K562 (cell line): ENCODE data around the gene GNS. TPM values are rescaled to one million over a fixed set of nuclear protein-coding genes. Genes with fewer than 3 reads are reported as not detected.

Experiments
- BCOR ChIP-seq: fragments of 450-650 bp; IDR thresholded peaks from 2 replicates; pipeline ENCODE4 v1.6.1; 2016
- ERF ChIP-seq: fragments of 450-650 bp; formaldehyde crosslinking; IDR thresholded peaks from 2 replicates; pipeline ENCODE4 v1.4.0; 2020; ENCODE audit warnings: mild to moderate bottlenecking, mixed read lengths
- NFRKB ChIP-seq: fragments of 450-650 bp; IDR thresholded peaks from 2 replicates; pipeline ENCODE4 v1.6.1; 2016; ENCODE audit warnings: low read depth
- POLR2B ChIP-seq: fragments of 450-650 bp; IDR thresholded peaks from 2 replicates; pipeline ENCODE4 v1.6.1; 2018; ENCODE audit warnings: low read depth; ENCODE audit not compliant: partially characterized antibody
- ZHX1 ChIP-seq: fragments of 150-350 bp; conservative IDR thresholded peaks from 2 replicates; pipeline ENCODE4 v1.6.1; 2014; ENCODE audit warnings: low read length
- ZNF583 ChIP-seq: fragments of 250-450 bp; sonication (Bioruptor Pico); IDR thresholded peaks from 2 replicates; pipeline ENCODE4 v1.4.0; 2020
- ZSCAN32 ChIP-seq: fragments of 450-650 bp; formaldehyde crosslinking; IDR thresholded peaks from 2 replicates; pipeline ENCODE4 v1.4.0; 2020; ENCODE audit warnings: mild to moderate bottlenecking, moderate library complexity
- polyA plus RNA-seq, 8 experiments: library from polyadenylated mRNA; depleted of rRNA in 4 of 8; stranded (reverse) in 5 of 8; unstranded in 3 of 8; fragments of >200 nt; fragmentation: Nextera tagmentation in 2 of 8; fragmentation: Illumina TruSeq in 1 of 8; extraction: Ambion mirVana in 2 of 8; extraction: Trizol in 1 of 8; gene quantifications; 2 replicates each; pipeline versions ENCODE4 v1.2.1 to v1.2.3, GENCODE V29; 2011 to 2014; ENCODE audit warnings: inconsistent platforms in 1 of 8, missing spikeins in 1 of 8
- total RNA-seq, 7 experiments: library from RNA; depleted of rRNA in 6 of 7; stranded (reverse); fragments of >200 nt in 6 of 7; fragmentation: Illumina TruSeq in 2 of 7; extraction: Trizol in 2 of 7; gene quantifications; 2 replicates each; pipeline versions ENCODE4 v1.2.1 to v1.2.3, GENCODE V29; 2011 to 2021; ENCODE audit warnings: low replicate concordance in 1 of 7
- TF ChIP-seq, protein P1 (sequence below): fragments of 450-650 bp; formaldehyde crosslinking; IDR thresholded peaks from 2 replicates; pipeline ENCODE4 v1.4.0; 2022; ENCODE audit warnings: missing genetic modification characterization
- TF ChIP-seq, protein P2 (sequence below): fragments of 250-450 bp; sonication (Bioruptor Pico); IDR thresholded peaks from 2 replicates; pipeline ENCODE4 v1.8.0; 2022; ENCODE audit warnings: moderate library complexity, mild to moderate bottlenecking, inconsistent platforms

Gene GNS
- total and polyA plus RNA-seq, 9 of the 15 experiments (the other 6 are each of a cell fraction or from before 2014, with no cell fraction given): 4.6 to 30.3 (median 18.9) TPM

DNA sequence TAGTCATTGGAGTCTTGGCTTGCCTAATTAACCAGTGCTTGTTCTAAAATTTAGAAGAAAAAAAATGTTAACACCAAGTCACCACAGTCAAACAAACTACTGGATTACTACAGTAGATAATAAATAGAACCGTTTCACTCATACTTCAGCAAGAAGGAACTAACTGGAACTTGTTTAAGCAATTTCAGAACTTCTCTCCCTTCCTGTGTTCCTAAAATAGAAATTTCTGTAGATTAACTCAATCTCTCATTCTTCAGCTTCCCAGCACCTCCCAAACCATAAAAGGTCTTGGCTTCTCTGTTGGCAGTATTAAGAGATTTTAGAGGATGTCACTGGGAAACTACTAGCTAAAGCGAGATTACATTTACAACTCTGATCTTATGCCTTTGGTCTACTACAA lies 18.6 kb downstream of the GNS start (continued):
- no peak for TF ChIP-seq ERF (CRISPR knock-in tag)
- TF ChIP-seq, protein P1, sequence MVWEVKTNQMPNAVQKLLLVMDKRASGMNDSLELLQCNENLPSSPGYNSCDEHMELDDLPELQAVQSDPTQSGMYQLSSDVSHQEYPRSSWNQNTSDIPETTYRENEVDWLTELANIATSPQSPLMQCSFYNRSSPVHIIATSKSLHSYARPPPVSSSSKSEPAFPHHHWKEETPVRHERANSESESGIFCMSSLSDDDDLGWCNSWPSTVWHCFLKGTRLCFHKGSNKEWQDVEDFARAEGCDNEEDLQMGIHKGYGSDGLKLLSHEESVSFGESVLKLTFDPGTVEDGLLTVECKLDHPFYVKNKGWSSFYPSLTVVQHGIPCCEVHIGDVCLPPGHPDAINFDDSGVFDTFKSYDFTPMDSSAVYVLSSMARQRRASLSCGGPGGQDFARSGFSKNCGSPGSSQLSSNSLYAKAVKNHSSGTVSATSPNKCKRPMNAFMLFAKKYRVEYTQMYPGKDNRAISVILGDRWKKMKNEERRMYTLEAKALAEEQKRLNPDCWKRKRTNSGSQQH (CRISPR knock-in tag): no peak
- TF ChIP-seq BCOR: no peak
- no peak for TF ChIP-seq NFRKB
- no peak for TF ChIP-seq POLR2B
- no peak for TF ChIP-seq ZHX1
- no peak for TF ChIP-seq ZNF583 (CRISPR knock-in tag)
- TF ChIP-seq, protein P2, sequence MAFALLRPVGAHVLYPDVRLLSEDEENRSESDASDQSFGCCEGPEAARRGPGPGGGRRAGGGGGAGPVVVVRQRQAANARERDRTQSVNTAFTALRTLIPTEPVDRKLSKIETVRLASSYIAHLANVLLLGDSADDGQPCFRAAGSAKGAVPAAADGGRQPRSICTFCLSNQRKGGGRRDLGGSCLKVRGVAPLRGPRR (CRISPR knock-in tag): no peak
- TF ChIP-seq ZSCAN32 (CRISPR knock-in tag): no peak
